Epithelial cell of esophagus (primary cell): ENCODE results near the gene CDADC1.
"Not testable (repeated sequence)": the region's sequence is repeated elsewhere in the genome, so short reads cannot be mapped to it uniquely, and the experiment has no call there.

Source experiments
- DNase-seq: peaks from one replicate; pipeline ENCODE4 v3.0.0; 2010; ENCODE audit warnings: low read depth
- H3K4me3 ChIP-seq: 2 replicates; pipeline ENCODE4 v1.5.1; 2011; ENCODE audit warnings: mild to moderate bottlenecking, low read length, control low read depth
- CTCF ChIP-seq: IDR thresholded peaks from 2 replicates; pipeline ENCODE4 v1.5.1; 2011; ENCODE audit warnings: low read depth, mild to moderate bottlenecking, low read length, control low read depth, inconsistent platforms; ENCODE audit not compliant: insufficient read depth; ENCODE audit errors: missing control alignments

CDADC1 gene

DNA sequence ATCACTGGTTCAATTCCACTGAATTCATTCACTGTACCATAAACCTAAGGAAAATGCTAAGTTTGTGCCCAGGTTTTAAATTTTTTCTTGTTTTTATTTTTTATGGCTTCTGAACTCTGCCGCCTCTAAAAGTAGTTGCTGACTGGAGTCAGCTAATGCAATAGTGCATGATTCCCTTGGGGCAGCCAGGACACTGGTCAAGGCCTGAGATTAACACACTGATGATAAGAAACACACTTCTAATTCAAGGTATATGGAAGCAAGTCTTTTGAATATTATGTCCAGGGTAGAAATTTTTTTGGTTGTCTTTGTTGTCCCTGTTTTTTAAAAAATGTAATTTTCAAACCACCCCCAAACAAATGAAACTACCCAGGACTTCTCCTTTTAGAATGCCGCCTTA is 72.2 kb downstream of the CDADC1 start:
- no peak for DNase-seq
- TF ChIP-seq CTCF = no peak
- no peak overlapping the region for H3K4me3 ChIP-seq

DNA sequence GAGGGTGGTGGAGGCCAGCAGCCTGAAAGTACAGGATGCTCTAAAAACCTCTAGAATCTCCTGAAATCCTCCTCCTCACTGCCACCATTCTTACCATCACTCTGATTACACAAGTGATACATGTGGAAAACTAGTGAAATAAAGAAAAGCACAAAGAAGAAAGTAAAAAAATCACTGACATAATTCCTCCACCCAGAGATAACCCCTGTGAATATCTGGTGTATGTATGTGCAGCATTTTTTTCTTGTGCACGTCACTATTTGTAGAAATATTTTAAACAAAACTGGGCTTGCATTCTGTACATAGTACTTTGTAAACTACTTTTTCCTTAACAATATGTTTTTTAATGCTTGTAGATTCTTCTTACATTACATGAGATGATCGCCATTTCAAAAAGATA is 73.2 kb downstream of the CDADC1 start:
- H3K4me3 ChIP-seq = no peak overlapping the region
- DNase-seq = no peak
- TF ChIP-seq CTCF = no peak

GRCh38 chr13:49322702-49323101 is 75.0 kb downstream of the CDADC1 start:
- no peak for TF ChIP-seq CTCF
- DNase-seq = no peak
- H3K4me3 ChIP-seq = no peak overlapping the region

DNA sequence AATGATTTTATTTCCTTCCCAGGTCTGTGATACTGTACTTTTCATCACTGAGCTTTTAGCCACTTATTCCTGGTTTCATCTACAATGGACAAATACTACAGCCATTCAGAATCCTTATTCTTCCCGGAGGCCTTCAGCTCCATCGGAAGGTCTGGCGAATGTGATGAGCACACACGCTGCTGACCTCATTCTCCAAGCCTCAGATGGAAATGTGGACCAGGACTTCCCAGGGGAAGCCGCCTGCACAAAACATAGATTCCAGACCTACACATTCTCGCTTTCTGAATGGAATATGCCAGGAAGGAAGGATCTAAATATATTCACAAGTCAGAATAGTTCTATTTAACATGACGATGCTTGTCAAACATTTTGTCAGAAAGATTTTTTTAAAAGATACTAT is 75.6 kb downstream of the CDADC1 start:
- DNase-seq = no peak
- no peak for TF ChIP-seq CTCF
- no peak overlapping the region for H3K4me3 ChIP-seq

DNA sequence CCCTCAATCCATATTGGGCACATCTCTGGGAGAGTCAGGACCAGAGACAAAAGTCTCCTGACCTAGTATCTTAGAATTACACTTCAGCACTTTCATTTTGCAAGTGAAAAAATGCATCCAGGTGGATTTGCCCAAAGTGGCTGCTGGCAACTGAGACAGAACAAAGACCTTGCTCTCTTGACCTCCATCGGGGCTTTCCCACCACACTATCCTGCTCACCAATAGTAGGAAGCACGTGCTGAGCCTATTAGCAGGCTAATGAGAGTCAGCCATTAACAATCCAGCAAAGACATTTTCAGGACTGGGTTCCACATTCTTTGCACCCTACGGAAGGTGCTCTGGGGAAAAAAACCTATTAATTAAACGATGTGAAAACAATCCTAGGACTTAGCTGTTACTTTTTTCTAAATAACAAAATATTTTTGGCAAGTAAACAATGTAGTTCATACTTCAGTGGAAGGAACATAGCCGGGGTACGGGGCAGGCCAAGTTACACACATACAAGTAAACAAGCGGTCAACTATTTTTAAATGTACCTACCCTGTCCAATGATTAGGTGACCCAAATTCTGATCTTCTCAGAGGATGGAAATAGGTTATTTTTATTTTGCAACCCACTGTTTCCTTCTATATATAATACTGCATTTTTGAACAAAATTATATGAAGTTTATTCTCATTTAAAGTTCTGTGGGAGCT is 78.6 kb downstream of the CDADC1 start:
- DNase-seq = no peak
- no peak for TF ChIP-seq CTCF
- H3K4me3 ChIP-seq = no peak overlapping the region

DNA sequence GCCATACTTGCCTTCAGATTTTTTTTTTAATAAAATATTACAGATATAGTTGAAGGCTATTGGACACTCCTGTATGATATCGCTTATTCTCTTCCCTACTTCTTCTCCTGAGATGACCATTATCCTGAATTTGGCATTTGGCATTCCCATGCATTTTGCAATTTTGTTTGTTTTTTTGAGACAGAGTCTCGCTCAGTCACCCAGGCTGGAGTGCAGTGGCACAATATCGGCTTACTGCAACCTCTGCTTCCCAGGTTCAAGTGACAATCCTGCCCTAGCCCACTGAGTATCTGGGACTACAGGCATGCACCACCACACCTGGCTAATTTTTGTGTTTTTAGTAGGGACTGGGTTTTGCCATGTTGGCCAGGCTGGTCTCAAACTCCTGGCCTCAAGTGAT is 79.4 kb downstream of the CDADC1 start:
- DNase-seq, H3K4me3 ChIP-seq: not testable (repeated sequence)

DNA sequence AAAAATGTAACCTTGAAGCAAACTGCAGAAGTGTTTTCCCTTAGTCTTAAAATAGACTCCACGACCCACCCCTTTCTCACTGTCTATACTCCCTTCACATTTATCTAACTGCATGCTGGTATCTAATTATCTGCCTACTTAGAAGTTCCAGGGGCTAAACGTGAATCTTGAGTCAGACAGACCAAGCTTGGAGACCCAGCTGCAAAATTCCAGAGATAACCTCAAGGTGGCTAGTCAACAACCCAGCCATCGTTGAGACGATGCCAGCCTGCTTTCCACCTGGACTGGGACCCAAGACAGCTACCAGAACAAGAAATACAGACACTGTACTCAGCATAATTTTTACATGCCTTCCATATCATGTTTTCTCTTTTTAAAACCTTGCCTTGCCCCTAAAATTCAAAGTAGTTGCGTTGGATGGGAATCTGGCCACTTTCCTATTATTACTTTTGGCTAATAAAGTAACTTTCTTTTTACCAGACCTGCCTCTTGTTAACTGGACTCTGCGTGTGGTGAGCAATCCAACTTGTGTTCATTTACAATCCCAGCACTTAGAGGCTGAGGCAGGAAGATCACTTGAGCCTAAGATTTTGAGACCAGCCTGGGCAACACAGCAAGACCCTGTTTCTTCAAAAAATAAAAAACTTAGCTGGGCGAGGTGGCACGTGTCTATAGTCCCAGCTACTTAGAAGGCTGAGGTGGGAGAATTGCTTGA is 82.3 kb downstream of the CDADC1 start:
- no peak for DNase-seq
- no peak overlapping the region for H3K4me3 ChIP-seq
- TF ChIP-seq CTCF = no peak
